Naive thymus-derived CD4-positive, alpha-beta T cell (primary cell): ENCODE data around the gene SH2D1A. TPM values are rescaled to one million over a fixed set of nuclear protein-coding genes. Genes with fewer than 3 reads are reported as not detected.

Source experiments
- ATAC-seq: fragments of 150-1000 bp; cut with Tn5 transposase; 2 replicates; pipeline ENCODE4 v1.10.0; 2021; ENCODE audit warnings: mild to moderate bottlenecking, moderate library complexity
- CTCF ChIA-PET: fragments of 350-600 bp; sonication (Branson Sonifier 250); formaldehyde crosslinking; loops from one replicate; lab custom pipeline; 2021; ENCODE audit warnings: antibody characterized with exemption; lab: Charles Lee
- POLR2A ChIA-PET: fragments of 350-600 bp; sonication (Branson Sonifier 250); formaldehyde crosslinking; loops from one replicate; lab custom pipeline; 2021; ENCODE audit warnings: antibody characterized with exemption, inconsistent platforms; lab: Charles Lee
- DNase-seq, 9 donors: peaks; one replicate each; pipeline versions ENCODE4 v3.0.0 to v3.0.0-alpha.2; 2020 to 2022; ENCODE audit warnings: mixed read lengths in 1 of 9
- H3K27ac ChIP-seq: one replicate; pipeline ENCODE4 v1.7.0; 2013; ENCODE audit warnings: mild to moderate bottlenecking, low read depth, low read length, moderate library complexity
- H3K27me3 ChIP-seq, 2 donors: one replicate each; pipeline ENCODE4 v1.7.0; 2013; ENCODE audit warnings: low read length in 2 of 2, mild to moderate bottlenecking in 2 of 2, moderate library complexity in 2 of 2; ENCODE audit not compliant: control insufficient read depth in 2 of 2, insufficient read depth in 2 of 2
- H3K36me3 ChIP-seq, 3 experiments: 1 replicate in 2 of 3; 2 replicates in 1 of 3; pipeline ENCODE4 v1.7.0; 2013; ENCODE audit warnings: low read length in 3 of 3, mild to moderate bottlenecking in 3 of 3, moderate library complexity in 1 of 3; ENCODE audit not compliant: insufficient read depth in 3 of 3, control insufficient read depth in 2 of 3
- H3K4me1 ChIP-seq, 2 donors: one replicate each; pipeline ENCODE4 v1.7.0; 2013; ENCODE audit warnings: low read length in 2 of 2, mild to moderate bottlenecking in 2 of 2, moderate library complexity in 1 of 2; ENCODE audit not compliant: control insufficient read depth in 2 of 2, insufficient read depth in 2 of 2
- H3K4me3 ChIP-seq: 2 replicates; pipeline ENCODE4 v1.7.0; 2013; ENCODE audit warnings: mild to moderate bottlenecking, low read length
- H3K9me3 ChIP-seq, 3 experiments: 1 replicate in 2 of 3; 2 replicates in 1 of 3; pipeline ENCODE4 v1.7.0; 2013; ENCODE audit warnings: low read length in 3 of 3; ENCODE audit not compliant: control insufficient read depth in 2 of 3
- H3K27ac Mint-ChIP-seq, 9 donors: one replicate each; pipeline ENCODE4 v1.8.0; 2020 to 2022; ENCODE audit warnings: mixed read lengths in 9 of 9, mild to moderate bottlenecking in 8 of 9, moderate library complexity in 5 of 9, inconsistent platforms in 2 of 9
- H3K27me3 Mint-ChIP-seq, 5 donors: one replicate each; pipeline ENCODE4 v1.8.0; 2021 to 2022; ENCODE audit warnings: mixed read lengths in 5 of 5, mild to moderate bottlenecking in 1 of 5
- H3K36me3 Mint-ChIP-seq, 5 donors: one replicate each; pipeline ENCODE4 v1.8.0; 2020 to 2022; ENCODE audit warnings: mixed read lengths in 5 of 5, mild to moderate bottlenecking in 3 of 5, inconsistent platforms in 1 of 5
- H3K4me1 Mint-ChIP-seq, 7 donors: one replicate each; pipeline ENCODE4 v1.8.0; 2020 to 2022; ENCODE audit warnings: mixed read lengths in 7 of 7, mild to moderate bottlenecking in 3 of 7, inconsistent platforms in 1 of 7
- H3K4me3 Mint-ChIP-seq, 10 donors: one replicate each; pipeline ENCODE4 v1.8.0; 2020 to 2022; ENCODE audit warnings: mild to moderate bottlenecking in 10 of 10, mixed read lengths in 10 of 10, moderate library complexity in 6 of 10, inconsistent platforms in 2 of 10
- H3K9me3 Mint-ChIP-seq, 11 donors: one replicate each; pipeline ENCODE4 v1.8.0; 2020 to 2022; ENCODE audit warnings: mixed read lengths in 11 of 11, mild to moderate bottlenecking in 4 of 11, inconsistent platforms in 1 of 11, moderate library complexity in 1 of 11
- intact Hi-C, 2 donors: fragments of 100-400 bp; cut with micrococcal nuclease; formaldehyde crosslinking; loops; one replicate each; pipeline ENCODE4 v1.15.1; 2023
- polyA plus RNA-seq, 2 donors: library from polyadenylated mRNA; unstranded; fragments of 300-500 nt; fragmentation: Illumina TruSeq; gene quantifications; one replicate each; pipeline ENCODE4 v1.2.3, GENCODE V29; 2021
- total RNA-seq, 6 experiments: library from RNA in 5 of 6; stranded (reverse) in 5 of 6; gene quantifications; 1 replicate in 5 of 6; 2 replicates in 1 of 6; pipeline ENCODE4 v1.2.3 and lab custom pipeline; 2021 to 2026

Gene SH2D1A
- total and polyA plus RNA-seq, 7 experiments from 2014 or later, result 23.8 to 57.6 (median 43.8) TPM

DNA sequence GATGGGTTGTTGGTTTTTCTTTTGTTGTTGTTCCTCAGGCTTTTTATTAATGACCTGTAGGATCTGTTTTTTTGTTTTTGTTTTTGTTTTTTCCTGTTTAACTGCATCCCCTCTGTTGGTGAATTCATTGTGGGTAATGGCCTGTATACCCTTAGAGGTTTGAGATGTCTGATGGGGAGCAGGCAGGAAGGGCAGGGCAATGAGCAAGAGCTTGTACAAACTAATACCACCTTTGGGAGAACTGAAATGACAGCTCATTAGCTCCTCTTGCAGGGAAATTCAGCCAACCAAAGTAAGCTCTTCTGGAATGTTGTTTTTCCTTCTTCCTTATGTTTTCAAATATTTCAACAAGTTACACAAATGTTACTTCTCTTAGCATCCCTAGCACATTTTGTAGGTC, 23.4 kb downstream of the SH2D1A start:
- DNase-seq, result no peak
- intact Hi-C loops, result no loop called here
- Mint-ChIP-seq H3K4me3 (no peak overlapping the region), H3K27me3 (no peaks in the 10 kb centered on the region), H3K9me3 (no peaks in the 10 kb centered on the region), H3K27ac (peak overlapping the region in 7 of 9 donors; percentile 3 to 59 (median 30)), H3K36me3 (peaks cover 0 to 15% (median 12%) of the 10 kb centered on the region in 5 donors), H3K4me1 (peaks cover 0 to 45% (median 27%) of the 10 kb centered on the region in 7 donors)
- no peaks in the 10 kb centered on the region for H3K9me3 ChIP-seq
- H3K36me3 ChIP-seq, result no peaks in the 10 kb centered on the region
- no peak overlapping the region for H3K4me3 ChIP-seq
- CTCF ChIA-PET, result no interaction called here
- no peaks in the 10 kb centered on the region for H3K27me3 ChIP-seq
- H3K27ac ChIP-seq, result no peak overlapping the region
- ATAC-seq, result no peak
- POLR2A ChIA-PET, result interaction anchor here (0.7 kb wide), 2 partner anchors 171 to 723 kb away, joined by 3 to 8 read pairs; no protein-coding TSS in a partner anchor
- peaks cover 0 to 12% of the 10 kb centered on the region in 2 donors for H3K4me1 ChIP-seq

DNA sequence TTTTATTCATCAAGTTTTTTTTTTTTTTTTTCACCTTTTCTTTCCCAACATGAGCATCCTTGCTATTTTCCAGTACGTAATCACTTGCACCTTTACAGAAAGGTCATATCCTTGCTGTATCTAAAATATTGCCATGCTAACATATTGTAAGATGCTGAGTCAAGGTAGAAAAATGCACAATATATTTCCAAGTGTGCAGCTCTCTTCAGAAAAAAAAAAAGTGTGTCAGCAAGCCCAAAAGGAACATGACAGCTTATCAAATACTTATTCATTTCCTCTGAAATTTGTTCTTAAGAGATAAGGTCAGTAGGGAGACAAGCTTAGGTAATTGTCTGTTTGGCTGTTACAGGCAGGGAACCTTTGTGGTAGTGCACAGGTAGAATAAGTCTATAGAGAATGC, 27.0 kb downstream of the SH2D1A start:
- Mint-ChIP-seq H3K4me3 (no peak overlapping the region), H3K36me3 (peaks cover 0 to 17% (median 12%) of the 10 kb centered on the region in 5 donors), H3K27me3 (no peaks in the 10 kb centered on the region), H3K4me1 (peaks cover 0 to 36% (median 23%) of the 10 kb centered on the region in 7 donors), H3K27ac (peak overlapping the region in 2 of 9 donors; percentile 1 to 48), H3K9me3 (no peaks in the 10 kb centered on the region)
- ATAC-seq (no peak), DNase-seq (no peak)
- no peak overlapping the region for H3K4me3 ChIP-seq
- no peak overlapping the region for H3K27ac ChIP-seq
- no peaks in the 10 kb centered on the region for H3K36me3 ChIP-seq
- ChIA-PET POLR2A (no interaction called here), CTCF (no interaction called here)
- H3K9me3 ChIP-seq, result no peaks in the 10 kb centered on the region
- intact Hi-C loops, result no loop called here
- H3K27me3 ChIP-seq, result no peaks in the 10 kb centered on the region
- peaks cover 0 to 11% of the 10 kb centered on the region in 2 donors for H3K4me1 ChIP-seq

DNA sequence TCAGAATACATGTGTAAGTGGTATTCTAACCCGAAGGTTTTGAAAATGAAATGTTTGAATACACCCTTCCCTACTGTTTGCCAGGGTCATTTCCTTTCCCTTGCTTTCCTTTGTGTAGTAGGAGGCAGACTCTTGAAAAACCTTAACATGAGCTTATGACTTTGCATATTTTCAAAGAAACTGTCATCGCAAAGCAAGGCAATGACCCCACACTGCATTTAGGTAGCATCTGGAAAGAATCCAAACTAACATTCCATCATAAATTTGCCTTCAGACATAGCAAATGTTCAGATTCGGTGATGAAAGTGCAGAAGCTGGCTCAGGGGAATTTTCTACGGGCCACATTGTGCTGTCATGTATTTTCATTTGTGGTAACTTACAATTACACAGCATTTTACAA, 32.3 kb downstream of the SH2D1A start:
- H3K9me3 ChIP-seq, result no peaks in the 10 kb centered on the region
- peaks cover 0 to 3% of the 10 kb centered on the region in 2 donors for H3K4me1 ChIP-seq
- H3K27me3 ChIP-seq, result no peaks in the 10 kb centered on the region
- ChIA-PET POLR2A (interaction anchor here (1.9 kb wide), 1 partner anchor 24 kb away, joined by 4 read pairs; no protein-coding TSS in a partner anchor), CTCF (no interaction called here)
- Mint-ChIP-seq H3K9me3 (peaks cover 0 to 2% (median 0%) of the 10 kb centered on the region in 11 donors), H3K27me3 (no peaks in the 10 kb centered on the region), H3K4me1 (peaks cover 6 to 39% (median 22%) of the 10 kb centered on the region in 7 donors), H3K4me3 (no peak overlapping the region), H3K27ac (no peak overlapping the region), H3K36me3 (peaks cover 0 to 19% (median 8%) of the 10 kb centered on the region in 5 donors)
- ATAC-seq, result no peak
- no peak overlapping the region for H3K27ac ChIP-seq
- no peak overlapping the region for H3K4me3 ChIP-seq
- DNase-seq, result no peak
- intact Hi-C loops, result no loop called here
- no peaks in the 10 kb centered on the region for H3K36me3 ChIP-seq

DNA sequence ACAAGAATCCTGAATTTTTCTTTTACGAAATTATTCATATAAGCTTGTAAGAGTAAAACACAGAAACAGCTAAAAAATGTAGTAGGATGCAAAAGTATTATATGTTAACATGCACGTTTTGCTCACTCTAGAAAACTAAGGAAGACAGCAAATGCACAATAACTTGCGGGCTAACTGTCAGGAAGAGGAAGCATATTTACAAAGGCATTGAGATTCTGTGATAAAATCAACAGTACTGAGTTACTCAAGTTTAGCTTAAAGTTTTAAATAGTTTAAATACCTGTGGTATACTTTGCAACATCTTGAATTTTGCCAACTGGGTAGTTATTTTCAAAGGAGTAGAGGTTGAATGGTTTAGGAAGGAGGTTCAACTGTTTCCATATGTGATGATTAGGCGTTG, 37.0 kb downstream of the SH2D1A start:
- H3K27ac Mint-ChIP-seq, result peak overlapping the region in 8 of 9 donors; percentile 3 to 71 (median 26)
- intact Hi-C loops, result no loop called here

DNA sequence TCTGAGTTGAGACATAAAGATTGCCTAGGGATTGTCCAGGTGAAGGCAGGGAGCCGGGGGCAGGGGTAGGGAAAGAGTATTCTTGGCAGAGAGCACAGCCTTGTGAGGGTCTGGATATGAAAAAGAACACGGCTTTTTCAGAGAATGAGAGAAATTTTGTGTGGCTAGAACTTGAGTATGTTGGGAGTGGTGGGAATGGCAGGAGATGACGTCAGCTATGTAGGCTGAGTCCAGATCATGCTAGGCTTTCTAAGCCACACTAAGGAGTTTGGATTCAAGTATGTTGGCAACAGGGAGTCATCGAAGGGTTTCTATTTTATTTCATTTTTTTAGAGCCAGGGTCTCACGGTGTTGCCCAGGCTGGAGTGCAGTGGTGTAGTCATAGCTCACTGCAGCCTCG, 40.0 kb downstream of the SH2D1A start:
- intact Hi-C loops, result loop anchor here (5.0 kb wide), 5 partner anchors 289 to 746 kb away; partner anchors contain the start of gene STAG2 (in 1 of the 2)
- ATAC-seq (no peak), DNase-seq (no peak)
- Histone ChIP-seq H3K27ac (no peak overlapping the region), H3K4me1 (no peaks in the 10 kb centered on the region), H3K36me3 (no peaks in the 10 kb centered on the region), H3K4me3 (no peak overlapping the region), H3K9me3 (no peaks in the 10 kb centered on the region), H3K27me3 (no peaks in the 10 kb centered on the region)
- Mint-ChIP-seq H3K9me3 (no peaks in the 10 kb centered on the region), H3K4me1 (peaks cover 5 to 35% (median 21%) of the 10 kb centered on the region in 7 donors), H3K27ac (peak overlapping the region in 3 of 9 donors; percentile 32 to 72 (median 55)), H3K4me3 (no peak overlapping the region), H3K36me3 (peaks cover 0 to 10% (median 5%) of the 10 kb centered on the region in 5 donors), H3K27me3 (no peaks in the 10 kb centered on the region)
- ChIA-PET CTCF (interaction anchor here (0.6 kb wide), 1 partner anchor 170 kb away, joined by 3 read pairs; no protein-coding TSS in a partner anchor), POLR2A (no interaction called here)

More for the DNA sequence above, 37.0 kb downstream of the SH2D1A start:
- no peak for DNase-seq
- ATAC-seq, result no peak
- Mint-ChIP-seq H3K9me3 (peaks cover 0 to 2% (median 0%) of the 10 kb centered on the region in 11 donors), H3K4me3 (peak overlapping the region in 5 of 10 donors; percentile 26 to 63 (median 41)), H3K4me1 (peaks cover 5 to 39% (median 27%) of the 10 kb centered on the region in 7 donors), H3K27me3 (no peaks in the 10 kb centered on the region), H3K36me3 (peaks cover 0 to 16% (median 11%) of the 10 kb centered on the region in 5 donors)
- H3K4me1 ChIP-seq, result no peaks in the 10 kb centered on the region
- H3K27me3 ChIP-seq, result no peaks in the 10 kb centered on the region
- no peaks in the 10 kb centered on the region for H3K9me3 ChIP-seq
- ChIA-PET POLR2A (interaction anchor here (0.5 kb wide), 1 partner anchor 161 kb away, joined by 3 read pairs; no protein-coding TSS in a partner anchor), CTCF (no interaction called here)
- H3K36me3 ChIP-seq, result no peaks in the 10 kb centered on the region
- H3K27ac ChIP-seq, result no peak overlapping the region
- no peak overlapping the region for H3K4me3 ChIP-seq

DNA sequence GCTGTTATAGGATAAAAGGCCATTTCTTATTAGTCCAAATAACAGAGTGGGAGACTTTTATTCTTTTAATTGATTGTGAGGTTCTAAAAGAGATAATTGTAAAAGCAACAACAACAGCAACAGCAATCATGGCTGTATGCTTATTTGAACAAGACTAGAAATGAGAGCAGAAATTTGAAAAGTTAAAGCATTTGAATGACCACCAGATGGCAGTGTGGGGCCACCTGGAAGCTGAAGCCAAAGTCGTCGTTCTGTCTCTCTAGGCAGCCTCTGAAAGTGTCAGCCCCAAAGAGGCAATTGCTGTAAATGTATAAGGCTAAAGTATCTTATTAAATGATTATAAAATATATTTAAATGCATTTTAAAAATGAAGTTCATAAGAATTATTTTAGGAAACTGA, 42.2 kb downstream of the SH2D1A start:
- peaks cover 1 to 30% (median 19%) of the 10 kb centered on the region in 7 donors for H3K4me1 Mint-ChIP-seq

More for the DNA sequence above, 42.2 kb downstream of the SH2D1A start:
- H3K27me3 ChIP-seq, result no peaks in the 10 kb centered on the region
- DNase-seq (peak in 8 of 9 donors; percentile 7 to 68 (median 53)), ATAC-seq (peak; percentile 76)
- no peaks in the 10 kb centered on the region for H3K36me3 ChIP-seq
- ChIA-PET CTCF (interaction anchor here (0.6 kb wide), 1 partner anchor 167 kb away, joined by 3 read pairs; no protein-coding TSS in a partner anchor), POLR2A (no interaction called here)
- no peaks in the 10 kb centered on the region for H3K9me3 Mint-ChIP-seq
- H3K27ac ChIP-seq, result no peak overlapping the region
- no peak overlapping the region for H3K4me3 Mint-ChIP-seq
- intact Hi-C loops, result loop anchor here (1.0 to 5.0 kb wide), 6 partner anchors 177 to 744 kb away; partner anchors contain the start of gene STAG2 (in 1 of the 2)
- no peaks in the 10 kb centered on the region for H3K9me3 ChIP-seq
- H3K36me3 Mint-ChIP-seq, result peaks cover 0 to 10% (median 4%) of the 10 kb centered on the region in 5 donors
- H3K4me1 ChIP-seq, result no peaks in the 10 kb centered on the region
- no peak overlapping the region for H3K4me3 ChIP-seq
- H3K27me3 Mint-ChIP-seq, result no peaks in the 10 kb centered on the region
- H3K27ac Mint-ChIP-seq, result peak overlapping the region in 2 of 9 donors; percentile 32 to 62
